H9 (cell line): ENCODE data around the gene HMGCS2. TPM values are rescaled to one million over a fixed set of nuclear protein-coding genes. Genes with fewer than 3 reads are reported as not detected.

Experiments used
- DNase-seq: peaks from one replicate; pipeline ENCODE4 v3.0.0-alpha.2; 2017
- H2AFZ ChIP-seq: one replicate; pipeline ENCODE4 v1.6.1; 2013; ENCODE audit warnings: mild to moderate bottlenecking, low read length, control low read depth, moderate library complexity
- H2AK5ac ChIP-seq: 2 replicates; pipeline ENCODE4 v1.6.1; 2013; ENCODE audit warnings: low read length, control low read depth, mixed read lengths; ENCODE audit not compliant: insufficient read length
- H2BK120ac ChIP-seq: one replicate; pipeline ENCODE4 v1.6.1; 2013; ENCODE audit warnings: low read depth, mild to moderate bottlenecking, low read length, control low read depth, inconsistent platforms; ENCODE audit not compliant: poor library complexity, severe bottlenecking
- H2BK12ac ChIP-seq: 2 replicates; pipeline ENCODE4 v1.6.1; 2013; ENCODE audit warnings: low read length, control low read depth, mixed read lengths, low read depth; ENCODE audit not compliant: insufficient read length
- H2BK15ac ChIP-seq: 2 replicates; pipeline ENCODE4 v1.6.1; 2013; ENCODE audit warnings: low read depth, low read length, control low read depth
- H2BK20ac ChIP-seq: one replicate; pipeline ENCODE4 v1.6.1; 2013; ENCODE audit warnings: low read depth, mild to moderate bottlenecking, low read length, control low read depth, inconsistent platforms; ENCODE audit not compliant: poor library complexity, severe bottlenecking
- H2BK5ac ChIP-seq: 2 replicates; pipeline ENCODE4 v1.6.1; 2013; ENCODE audit warnings: low read length, control low read depth, mixed read lengths; ENCODE audit not compliant: insufficient read length
- H3K14ac ChIP-seq: 2 replicates; pipeline ENCODE4 v1.6.1; 2013; ENCODE audit warnings: low read length, control low read depth; ENCODE audit not compliant: insufficient read depth
- H3K18ac ChIP-seq: 2 replicates; pipeline ENCODE4 v1.6.1; 2013; ENCODE audit warnings: low read depth, mild to moderate bottlenecking, mixed read lengths, low read length, control low read depth; ENCODE audit not compliant: insufficient read length
- H3K23ac ChIP-seq: 2 replicates; pipeline ENCODE4 v1.6.1; 2013; ENCODE audit warnings: low read length, control low read depth, mixed read lengths, low read depth; ENCODE audit not compliant: insufficient read length
- H3K23me2 ChIP-seq: 2 replicates; pipeline ENCODE4 v1.6.1; 2013; ENCODE audit warnings: low read depth, mild to moderate bottlenecking, mixed read lengths, low read length, control low read depth; ENCODE audit not compliant: insufficient read length, poor library complexity, severe bottlenecking
- H3K27ac ChIP-seq: 2 replicates; pipeline ENCODE4 v1.5.1; 2013; ENCODE audit warnings: low read length, control low read depth, mixed read lengths, low read depth; ENCODE audit not compliant: insufficient read length
- H3K27me3 ChIP-seq: 2 replicates; pipeline ENCODE4 v1.6.1; 2013; ENCODE audit warnings: low read length, control low read depth, inconsistent platforms; ENCODE audit not compliant: insufficient read depth
- H3K4ac ChIP-seq: 2 replicates; pipeline ENCODE4 v1.6.1; 2013; ENCODE audit warnings: low read depth, mild to moderate bottlenecking, control low read depth, inconsistent platforms, low read length, moderate library complexity
- H3K4me1 ChIP-seq: 2 replicates; pipeline ENCODE4 v1.6.1; 2013; ENCODE audit warnings: low read length, control low read depth, inconsistent platforms; ENCODE audit not compliant: insufficient read depth
- H3K4me2 ChIP-seq: 2 replicates; pipeline ENCODE4 v1.6.1; 2013; ENCODE audit warnings: low read length, control low read depth, mixed read lengths; ENCODE audit not compliant: insufficient read length, insufficient read depth
- H3K56ac ChIP-seq: 2 replicates; pipeline ENCODE4 v1.6.1; 2013; ENCODE audit warnings: low read depth, mild to moderate bottlenecking, mixed read lengths, low read length, control low read depth; ENCODE audit not compliant: insufficient read length
- H3K79me1 ChIP-seq: 2 replicates; pipeline ENCODE4 v1.6.1; 2013; ENCODE audit warnings: low read depth, mild to moderate bottlenecking, moderate library complexity, low read length, control low read depth, inconsistent platforms; ENCODE audit not compliant: insufficient read depth, poor library complexity, severe bottlenecking
- H3K79me2 ChIP-seq: 2 replicates; pipeline ENCODE4 v1.6.1; 2013; ENCODE audit warnings: low read length, control low read depth, inconsistent platforms; ENCODE audit not compliant: insufficient read depth
- H3K9ac ChIP-seq: 2 replicates; pipeline ENCODE4 v1.6.1; 2013; ENCODE audit warnings: low read length, control low read depth, mixed read lengths; ENCODE audit not compliant: insufficient read length; ENCODE audit errors: extremely low read depth
- H3K9me3 ChIP-seq: one replicate; pipeline ENCODE4 v1.6.1; 2013; ENCODE audit warnings: low read depth, low read length, inconsistent platforms; ENCODE audit not compliant: control insufficient read depth
- H3T11ph ChIP-seq: one replicate; pipeline ENCODE4 v1.6.1; 2013; ENCODE audit warnings: mild to moderate bottlenecking, low read length, control low read depth, inconsistent platforms
- H4K20me1 ChIP-seq: one replicate; pipeline ENCODE4 v1.6.1; 2013; ENCODE audit not compliant: control insufficient read depth, insufficient read length, insufficient read depth
- H4K5ac ChIP-seq: 2 replicates; pipeline ENCODE4 v1.6.1; 2013; ENCODE audit warnings: low read depth, mild to moderate bottlenecking, mixed read lengths, low read length, control low read depth; ENCODE audit not compliant: insufficient read length
- H4K8ac ChIP-seq: replicated peaks from 2 replicates; pipeline ENCODE4 v1.6.1; 2013; ENCODE audit warnings: low read length, control low read depth, mixed read lengths, low read depth; ENCODE audit not compliant: insufficient read length
- H4K91ac ChIP-seq: 2 replicates; pipeline ENCODE4 v1.6.1; 2013; ENCODE audit warnings: low read depth, mild to moderate bottlenecking, moderate library complexity, mixed read lengths, low read length, control low read depth; ENCODE audit not compliant: insufficient read length
- H3K27ac Mint-ChIP-seq, 3 experiments: 2 replicates in 2 of 3; 3 replicates in 1 of 3; pipeline ENCODE4 v1.8.0; 2020 to 2021; ENCODE audit warnings: mixed read lengths in 3 of 3, mild to moderate bottlenecking in 1 of 3, moderate library complexity in 1 of 3
- H3K27me3 Mint-ChIP-seq: 2 replicates; pipeline ENCODE4 v1.8.0; 2021; ENCODE audit warnings: low read depth, mild to moderate bottlenecking, moderate library complexity, mixed read lengths
- H3K36me3 Mint-ChIP-seq, 3 experiments: 2 replicates in 2 of 3; 3 replicates in 1 of 3; pipeline ENCODE4 v1.8.0; 2020 to 2021; ENCODE audit warnings: low read depth in 3 of 3, mixed read lengths in 3 of 3; ENCODE audit not compliant: insufficient read depth in 1 of 3
- H3K4me1 Mint-ChIP-seq, 2 experiments: 2 replicates each; pipeline ENCODE4 v1.8.0; 2020; ENCODE audit warnings: mixed read lengths in 2 of 2
- H3K4me3 Mint-ChIP-seq, 2 experiments: 2 replicates in 1 of 2; 3 replicates in 1 of 2; pipeline ENCODE4 v1.8.0; 2020 to 2021; ENCODE audit warnings: mild to moderate bottlenecking in 2 of 2, mixed read lengths in 2 of 2, moderate library complexity in 1 of 2
- H3K9me3 Mint-ChIP-seq, 2 experiments: 2 replicates in 1 of 2; 3 replicates in 1 of 2; pipeline ENCODE4 v1.8.0; 2020; ENCODE audit warnings: mild to moderate bottlenecking in 2 of 2, mixed read lengths in 2 of 2, moderate library complexity in 1 of 2
- WGBS: extraction: QIAGEN DNeasy Blood & Tissue Kit; methylation state at CpG from one replicate; pipeline ENCODE4 v1.1.7; 2013; ENCODE audit warnings: missing lambda C conversion rate, low lambda C conversion rate, mixed read lengths; ENCODE audit not compliant: insufficient read length; ENCODE audit errors: extremely low coverage; 5-methylcytosine and 5-hydroxymethylcytosine counted together
- total RNA-seq: library from RNA; stranded (reverse); gene quantifications from 2 replicates; pipeline ENCODE4 v1.2.1, GENCODE V29; 2021
- TF ChIP-seq, protein P1 (sequence below): fragments of 200-600 bp; sonication (generic); conservative IDR thresholded peaks from 3 replicates; pipeline ENCODE4 v1.8.0; 2021; ENCODE audit warnings: antibody characterized with exemption, mild to moderate bottlenecking

HMGCS2 gene
- total RNA-seq, 1 experiment from 2014 or later = not detected

DNA sequence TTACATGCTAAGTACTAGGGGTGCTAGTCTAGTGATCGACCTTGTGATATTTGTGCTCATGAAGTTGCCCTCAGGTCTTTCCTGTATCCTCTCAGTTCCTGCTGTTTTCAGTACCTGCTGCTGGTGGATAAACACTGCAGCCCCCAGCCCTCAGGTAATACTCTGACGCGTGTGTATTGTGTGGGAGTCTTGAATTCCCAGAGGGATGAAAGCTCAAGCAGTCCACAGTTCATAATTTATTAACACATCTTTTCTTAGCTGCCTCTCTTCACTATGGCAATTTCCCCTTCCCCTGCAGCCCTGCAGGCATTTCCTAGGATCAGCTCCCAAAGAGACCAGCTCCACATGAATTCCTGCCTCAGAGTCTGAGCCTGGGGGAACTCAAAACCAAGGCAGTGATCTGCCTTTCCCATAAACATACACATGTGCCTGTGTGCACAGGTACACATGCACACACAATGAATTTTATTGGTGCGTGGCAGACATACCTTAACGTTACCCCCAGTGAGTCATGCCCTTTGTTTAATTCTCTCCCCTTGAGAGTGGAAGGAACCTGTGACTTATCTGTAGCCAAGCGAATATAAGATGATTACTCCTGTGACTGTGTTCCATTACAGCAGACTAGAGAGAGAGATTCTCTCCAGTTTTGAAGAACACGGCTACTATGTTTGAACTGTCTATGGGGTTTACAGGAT, 14.1 kb upstream of the HMGCS2 start:
- Histone ChIP-seq H2BK5ac (no peak overlapping the region), H2BK120ac (no peak overlapping the region), H3K23me2 (no peaks in the 10 kb centered on the region), H4K5ac (no peak overlapping the region), H3K9ac (no peak overlapping the region), H4K91ac (no peak overlapping the region), H3K27me3 (no peaks in the 10 kb centered on the region), H3K4me2 (no peak overlapping the region), H3K4ac (no peak overlapping the region), H3K56ac (no peak overlapping the region), H2BK20ac (no peak overlapping the region), H2AFZ (no peak overlapping the region), H3K18ac (no peak overlapping the region), H2AK5ac (no peak overlapping the region), H2BK12ac (no peak overlapping the region), H3K23ac (no peak overlapping the region), H4K8ac (no peak overlapping the region), H3K27ac (no peak overlapping the region), H4K20me1 (no peaks in the 10 kb centered on the region), H3T11ph (no peak overlapping the region), H3K4me1 (no peaks in the 10 kb centered on the region), H2BK15ac (no peak overlapping the region), H3K9me3 (no peaks in the 10 kb centered on the region), H3K14ac (no peak overlapping the region), H3K79me2 (no peaks in the 10 kb centered on the region), H3K79me1 (no peaks in the 10 kb centered on the region)
- DNase-seq = no peak
- Mint-ChIP-seq H3K27ac (no peak overlapping the region), H3K36me3 (no peaks in the 10 kb centered on the region), H3K4me3 (no peak overlapping the region), H3K4me1 (peaks cover 0 to 7% of the 10 kb centered on the region in 2 experiments; a peak in 2 of 4 replicates), H3K9me3 (no peaks in the 10 kb centered on the region), H3K27me3 (no peaks in the 10 kb centered on the region; the same call in 1 of the 2 replicates)
- no CpG with 5 or more reads among the region's 7 CpGs for WGBS
- TF ChIP-seq, protein P1, sequence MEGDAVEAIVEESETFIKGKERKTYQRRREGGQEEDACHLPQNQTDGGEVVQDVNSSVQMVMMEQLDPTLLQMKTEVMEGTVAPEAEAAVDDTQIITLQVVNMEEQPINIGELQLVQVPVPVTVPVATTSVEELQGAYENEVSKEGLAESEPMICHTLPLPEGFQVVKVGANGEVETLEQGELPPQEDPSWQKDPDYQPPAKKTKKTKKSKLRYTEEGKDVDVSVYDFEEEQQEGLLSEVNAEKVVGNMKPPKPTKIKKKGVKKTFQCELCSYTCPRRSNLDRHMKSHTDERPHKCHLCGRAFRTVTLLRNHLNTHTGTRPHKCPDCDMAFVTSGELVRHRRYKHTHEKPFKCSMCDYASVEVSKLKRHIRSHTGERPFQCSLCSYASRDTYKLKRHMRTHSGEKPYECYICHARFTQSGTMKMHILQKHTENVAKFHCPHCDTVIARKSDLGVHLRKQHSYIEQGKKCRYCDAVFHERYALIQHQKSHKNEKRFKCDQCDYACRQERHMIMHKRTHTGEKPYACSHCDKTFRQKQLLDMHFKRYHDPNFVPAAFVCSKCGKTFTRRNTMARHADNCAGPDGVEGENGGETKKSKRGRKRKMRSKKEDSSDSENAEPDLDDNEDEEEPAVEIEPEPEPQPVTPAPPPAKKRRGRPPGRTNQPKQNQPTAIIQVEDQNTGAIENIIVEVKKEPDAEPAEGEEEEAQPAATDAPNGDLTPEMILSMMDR = no peak
